ENCODE results near the gene CLIC3.

Gene CLIC3

DNA sequence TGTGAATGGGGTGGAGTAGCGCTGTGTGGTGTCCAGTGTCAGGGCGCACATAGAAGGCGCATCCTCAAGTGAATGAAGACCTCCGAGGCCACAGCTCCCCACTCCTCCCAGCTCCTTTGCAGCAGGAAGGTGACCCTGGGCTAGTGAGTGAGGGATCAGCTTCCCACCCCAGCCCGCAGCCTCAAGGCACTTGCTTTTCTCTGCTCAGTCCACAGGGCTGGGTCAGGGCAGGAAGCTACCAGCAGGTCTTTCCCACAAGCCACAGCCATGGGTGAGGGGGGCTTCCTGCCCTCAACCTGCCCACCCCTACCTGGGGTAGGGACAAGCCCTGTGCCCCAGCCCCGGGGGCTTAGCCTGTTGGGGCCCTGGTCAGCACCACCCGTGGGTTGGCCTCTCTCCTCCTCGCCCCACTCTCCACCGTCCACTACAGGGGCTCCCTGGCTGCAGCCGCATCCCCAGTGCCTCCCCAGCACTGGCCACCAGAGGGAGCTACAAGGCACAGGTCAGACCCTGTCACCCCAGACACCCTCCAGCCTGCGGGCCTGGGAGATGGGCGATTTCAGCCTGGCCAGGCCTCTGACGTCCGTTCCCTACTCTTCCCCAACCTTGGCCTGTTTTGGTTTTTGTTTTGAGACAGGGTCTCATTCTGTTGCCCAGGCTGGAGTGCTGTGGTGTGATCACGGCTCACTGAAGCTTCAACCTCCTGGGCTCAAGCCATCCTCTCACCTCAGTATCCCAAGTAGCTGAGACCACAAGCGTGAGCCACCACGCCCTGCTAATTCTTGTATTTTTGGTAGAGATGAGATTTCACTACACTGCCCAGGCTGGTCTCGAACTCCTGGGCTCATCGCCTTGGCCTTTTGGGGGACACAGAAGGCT is 32.9 kb upstream of the CLIC3 start:
- H3K27ac ChIP-seq: peak overlapping the region; percentile 93

DNA sequence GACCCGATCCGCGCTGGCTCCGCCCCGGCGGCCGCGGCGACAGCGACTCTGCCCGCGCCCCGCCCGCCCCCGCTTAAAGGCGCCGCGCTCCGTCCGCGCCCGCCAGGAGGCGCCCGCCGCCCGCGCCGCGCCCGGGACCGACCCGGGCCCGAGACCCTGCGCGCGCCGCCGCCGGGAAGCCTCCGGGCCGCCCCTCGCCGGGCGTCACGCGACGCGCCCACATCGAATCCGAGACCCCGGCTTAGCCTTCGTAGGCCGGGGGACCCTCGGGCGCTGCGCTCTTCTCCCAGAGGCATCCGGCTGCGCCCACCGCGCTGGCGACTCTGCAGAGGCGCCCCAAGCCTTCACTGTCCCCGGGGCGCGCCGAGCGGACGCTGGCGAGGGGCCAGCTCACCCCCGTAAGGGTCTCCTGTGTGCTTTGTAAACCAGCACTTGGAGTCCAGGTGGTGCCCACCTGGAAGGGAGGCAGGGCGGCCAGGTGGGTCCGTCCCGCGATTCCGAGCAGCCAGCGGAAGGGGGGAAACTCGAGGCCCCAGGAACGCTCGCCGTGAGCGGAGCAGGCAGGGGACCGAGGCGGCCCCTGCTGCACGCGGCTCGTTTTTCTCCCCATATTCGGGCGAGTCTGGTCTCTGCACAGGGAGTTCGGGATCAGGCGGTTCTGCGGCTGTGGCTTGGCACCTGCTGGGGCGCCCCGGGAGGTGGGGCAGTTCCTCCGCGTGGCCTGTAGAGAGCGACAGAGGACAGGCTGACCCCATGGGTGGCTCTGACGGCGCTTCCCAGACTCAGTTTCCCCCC is 32.1 kb upstream of the CLIC3 start:
- peak overlapping the region; percentile 93 for H3K27ac ChIP-seq
- TF ChIP-seq, protein P1, sequence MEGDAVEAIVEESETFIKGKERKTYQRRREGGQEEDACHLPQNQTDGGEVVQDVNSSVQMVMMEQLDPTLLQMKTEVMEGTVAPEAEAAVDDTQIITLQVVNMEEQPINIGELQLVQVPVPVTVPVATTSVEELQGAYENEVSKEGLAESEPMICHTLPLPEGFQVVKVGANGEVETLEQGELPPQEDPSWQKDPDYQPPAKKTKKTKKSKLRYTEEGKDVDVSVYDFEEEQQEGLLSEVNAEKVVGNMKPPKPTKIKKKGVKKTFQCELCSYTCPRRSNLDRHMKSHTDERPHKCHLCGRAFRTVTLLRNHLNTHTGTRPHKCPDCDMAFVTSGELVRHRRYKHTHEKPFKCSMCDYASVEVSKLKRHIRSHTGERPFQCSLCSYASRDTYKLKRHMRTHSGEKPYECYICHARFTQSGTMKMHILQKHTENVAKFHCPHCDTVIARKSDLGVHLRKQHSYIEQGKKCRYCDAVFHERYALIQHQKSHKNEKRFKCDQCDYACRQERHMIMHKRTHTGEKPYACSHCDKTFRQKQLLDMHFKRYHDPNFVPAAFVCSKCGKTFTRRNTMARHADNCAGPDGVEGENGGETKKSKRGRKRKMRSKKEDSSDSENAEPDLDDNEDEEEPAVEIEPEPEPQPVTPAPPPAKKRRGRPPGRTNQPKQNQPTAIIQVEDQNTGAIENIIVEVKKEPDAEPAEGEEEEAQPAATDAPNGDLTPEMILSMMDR (conservative IDR thresholded peaks at IDR 0.05): peak; percentile 74

More for the DNA sequence above, 32.9 kb upstream of the CLIC3 start:
- TF ChIP-seq, protein P1 (conservative IDR thresholded peaks at IDR 0.05): peak; percentile 97

DNA sequence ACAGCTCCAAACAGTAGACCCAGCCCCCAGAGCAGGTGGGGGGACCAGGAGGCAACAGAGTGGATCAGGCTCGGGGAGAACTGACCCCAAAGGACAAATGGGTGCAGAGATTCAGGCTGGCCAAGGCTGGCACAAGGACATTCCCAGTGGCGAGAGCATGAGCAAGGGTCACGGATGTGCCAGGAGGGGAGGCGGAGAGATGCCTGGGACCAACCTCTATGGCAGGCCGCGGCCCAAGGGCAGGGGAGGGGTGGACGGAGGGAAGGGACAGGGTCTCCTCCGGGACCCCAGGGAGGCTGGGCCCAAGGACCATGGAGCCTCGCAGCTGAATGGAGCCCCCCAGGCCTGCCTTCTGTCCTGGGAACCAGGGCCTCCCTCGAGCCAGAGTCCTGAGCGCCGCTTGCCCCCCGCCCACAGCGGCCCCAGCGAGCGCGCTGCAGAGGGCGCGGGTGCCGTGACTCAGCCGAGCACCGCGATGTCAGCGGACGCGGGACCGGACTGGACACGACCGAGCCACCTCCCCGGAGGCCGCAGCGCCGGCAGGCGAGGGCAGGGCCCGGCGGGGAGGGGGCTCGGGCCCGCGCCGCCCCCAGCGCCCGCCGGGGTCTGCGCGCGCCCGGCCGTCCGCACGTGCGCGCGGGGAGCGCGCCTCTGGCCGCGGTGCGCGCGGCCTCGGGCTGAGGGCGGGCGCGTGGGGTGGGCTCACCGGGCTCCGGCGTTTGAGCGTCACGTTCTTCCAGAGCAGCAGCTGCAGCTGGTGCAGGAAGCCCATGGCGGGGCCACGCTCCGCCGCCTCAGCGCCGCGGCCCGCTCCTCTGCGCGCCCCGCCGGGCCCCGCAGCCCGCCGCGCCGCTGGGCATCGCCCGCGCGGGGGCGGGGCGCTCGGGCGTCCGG is 31.2 kb upstream of the CLIC3 start, which contains the start of gene ABCA2:
TSS of gene ABCA2 (minus strand) at position 869 of the 894 bp plus-strand sequence. CDS start at position 772, 97 bp downstream.
- TF ChIP-seq, protein P1 (conservative IDR thresholded peaks at IDR 0.05): no peak
- H3K27ac ChIP-seq: peak within 1 kb of the TSS; percentile 93

DNA sequence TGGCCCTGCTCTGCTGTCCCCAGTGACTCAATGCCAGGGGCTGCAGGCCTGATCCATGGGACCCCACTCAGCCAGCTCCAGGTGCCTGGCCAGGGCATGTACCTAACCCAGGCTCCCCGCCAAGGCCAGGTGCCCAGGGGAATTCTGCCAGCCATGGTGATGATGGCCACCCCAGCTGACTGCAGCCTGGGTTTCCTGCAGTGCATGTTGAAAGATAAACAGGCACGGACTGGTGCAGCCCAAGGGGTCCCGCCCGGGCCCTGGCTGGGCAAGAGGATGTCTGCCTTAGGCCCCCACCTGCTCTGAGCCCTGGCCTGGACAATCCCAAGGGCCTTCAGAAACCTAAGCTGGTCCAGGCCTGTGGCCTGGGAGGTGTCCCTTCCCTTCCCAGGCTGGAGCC is 30.5 kb upstream of the CLIC3 start:
- peak overlapping the region; percentile 93 for H3K27ac ChIP-seq
- TF ChIP-seq, protein P1 (conservative IDR thresholded peaks at IDR 0.05): no peak

DNA sequence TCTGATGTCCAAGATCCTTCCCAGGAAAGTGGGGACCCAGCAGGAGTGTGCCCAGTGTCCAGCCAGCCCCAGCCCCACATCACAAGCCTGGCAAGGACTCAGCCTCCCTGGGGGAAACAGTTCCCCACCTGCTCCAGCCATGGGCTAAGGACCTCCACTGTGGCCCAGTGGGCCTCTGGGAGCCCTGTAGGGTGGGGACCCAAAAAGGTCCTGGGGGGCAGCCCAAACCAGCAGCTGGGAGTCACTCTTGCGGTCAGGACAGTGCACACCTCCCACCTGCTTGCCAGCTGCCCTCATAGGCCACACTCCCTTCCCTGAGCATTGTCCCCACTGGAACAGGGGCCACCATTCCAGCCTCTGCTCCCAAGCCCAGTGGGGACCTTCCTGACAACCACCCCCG is 30.0 kb upstream of the CLIC3 start:
- TF ChIP-seq, protein P1 (conservative IDR thresholded peaks at IDR 0.05): no peak

DNA sequence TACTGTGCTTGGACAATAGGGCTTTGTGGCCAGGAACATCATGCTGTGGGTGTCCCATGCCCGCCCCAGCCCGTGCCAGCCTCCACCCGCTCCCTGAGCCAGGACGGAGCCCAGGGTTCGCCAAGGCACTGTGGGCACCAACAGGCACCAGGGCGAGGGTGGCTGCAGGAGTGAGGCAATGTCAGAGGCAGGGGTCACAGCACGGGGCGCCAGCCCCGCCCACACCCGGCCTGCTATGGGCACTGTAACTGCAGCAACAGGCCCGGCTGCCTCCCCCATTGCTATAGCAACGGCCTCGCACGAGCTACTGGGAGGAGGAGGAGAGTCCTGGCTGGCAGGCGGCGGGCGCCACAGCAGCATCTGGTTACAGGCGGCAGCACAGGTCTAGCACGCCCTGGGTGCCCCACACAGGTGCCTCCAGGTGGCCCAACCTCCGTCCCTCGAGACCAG is 29.2 kb upstream of the CLIC3 start:
- peak overlapping the region; percentile 93 for H3K27ac ChIP-seq
- TF ChIP-seq, protein P1 (conservative IDR thresholded peaks at IDR 0.05): no peak; the same call in 1 of the 2 replicates

More for the DNA sequence above, 30.0 kb upstream of the CLIC3 start:
- peak overlapping the region; percentile 93 for H3K27ac ChIP-seq

All from VCaP (cell line).